ENCODE results near the gene IL10RB.
"Not testable (repeated sequence)": the region's sequence is repeated elsewhere in the genome, so short reads cannot be mapped to it uniquely, and the experiment has no call there.

The IL10RB gene

GRCh38 chr21:33266050-33266788 lies at the start of gene IL10RB:
Gene IL10RB, plus strand, starts transcription at chr21:33266367. Its CDS starts 99 bp downstream, at chr21:33266466.
- TF ChIP-seq ZNF274 (IDR thresholded peaks at IDR 0.05; ENCODE audit: low read depth, low read length) = no peak
- peak within 1 kb of the TSS; percentile 80 for H3K4me3 ChIP-seq (ENCODE audit: low read length)

- H3K4me3 ChIP-seq (ENCODE audit: low read length) = no peak overlapping the region
- no peak for TF ChIP-seq ZNF274 (IDR thresholded peaks at IDR 0.05; ENCODE audit: low read depth, low read length)
Observed at GRCh38 chr21:33217138-33217520, 49.0 kb upstream of the IL10RB start.

- H3K4me3 ChIP-seq (ENCODE audit: low read length) = no peak overlapping the region
- no peak for TF ChIP-seq ZNF274 (IDR thresholded peaks at IDR 0.05; ENCODE audit: low read depth, low read length)
Observed at GRCh38 chr21:33219300-33219699, 46.9 kb upstream of the IL10RB start.

- no peak for TF ChIP-seq ZNF274 (IDR thresholded peaks at IDR 0.05; ENCODE audit: low read depth, low read length)
- H3K4me3 ChIP-seq (ENCODE audit: low read length) = no peak overlapping the region
Observed at GRCh38 chr21:33219954-33220353, 46.2 kb upstream of the IL10RB start.

GRCh38 chr21:33225376-33225775 lies 40.8 kb upstream of the IL10RB start:
- not testable (repeated sequence) for H3K4me3 ChIP-seq (ENCODE audit: low read length)

- H3K4me3 ChIP-seq (ENCODE audit: low read length) = no peak overlapping the region
- TF ChIP-seq ZNF274 (IDR thresholded peaks at IDR 0.05; ENCODE audit: low read depth, low read length) = no peak
Observed at GRCh38 chr21:33228455-33228854, 37.7 kb upstream of the IL10RB start.

GRCh38 chr21:33229099-33229783 lies 36.9 kb upstream of the IL10RB start:
- TF ChIP-seq ZNF274 (IDR thresholded peaks at IDR 0.05; ENCODE audit: low read depth, low read length) = no peak
- H3K4me3 ChIP-seq (ENCODE audit: low read length) = peak overlapping the region; percentile 73

- TF ChIP-seq ZNF274 (IDR thresholded peaks at IDR 0.05; ENCODE audit: low read depth, low read length) = no peak
- peak within 1 kb of the TSS; percentile 94 for H3K4me3 ChIP-seq (ENCODE audit: low read length)
Observed at GRCh38 chr21:33229784-33230544, 36.2 kb upstream of the IL10RB start, which contains the start of gene IFNAR2. Gene IFNAR2, plus strand, starts transcription at chr21:33229938. Its CDS starts 11,985 bp downstream, at chr21:33241923.

- no peak for TF ChIP-seq ZNF274 (IDR thresholded peaks at IDR 0.05; ENCODE audit: low read depth, low read length)
- peak overlapping the region; percentile 94 for H3K4me3 ChIP-seq (ENCODE audit: low read length)
Observed at GRCh38 chr21:33230545-33231324, 35.4 kb upstream of the IL10RB start.

- H3K4me3 ChIP-seq (ENCODE audit: low read length) = peak overlapping the region; percentile 94
- no peak for TF ChIP-seq ZNF274 (IDR thresholded peaks at IDR 0.05; ENCODE audit: low read depth, low read length)
Observed at GRCh38 chr21:33231526-33231925, 34.6 kb upstream of the IL10RB start.

GRCh38 chr21:33232291-33233034 lies 33.7 kb upstream of the IL10RB start:
- TF ChIP-seq ZNF274 (IDR thresholded peaks at IDR 0.05; ENCODE audit: low read depth, low read length) = no peak
- peak overlapping the region; percentile 94 for H3K4me3 ChIP-seq (ENCODE audit: low read length)

GRCh38 chr21:33234635-33235520 lies 31.3 kb upstream of the IL10RB start:
- TF ChIP-seq ZNF274 (IDR thresholded peaks at IDR 0.05; ENCODE audit: low read depth, low read length) = no peak
- no peak overlapping the region; the same call in 1 of the 2 replicates for H3K4me3 ChIP-seq (ENCODE audit: low read length)
